Astrocyte of the spinal cord (primary cell): Measurements from ENCODE around the gene MDGA2.

Source experiments
- DNase-seq: peaks from one replicate; pipeline ENCODE4 v3.0.0; 2011; ENCODE audit warnings: low read depth, low spot score
- H3K4me3 ChIP-seq: 2 replicates; pipeline ENCODE4 v1.5.1; 2011; ENCODE audit warnings: low read depth, mild to moderate bottlenecking, low read length, moderate library complexity
- in situ Hi-C: cut with HindIII; loops from 2 replicates; pipeline ENCODE4 v1.10.0; 2017; ENCODE audit warnings: low sequenced_read_pairs
- TF ChIP-seq, protein P1 (sequence below): IDR thresholded peaks from 2 replicates; pipeline ENCODE4 v1.5.1; 2012; ENCODE audit warnings: low read depth, mild to moderate bottlenecking, low read length, inconsistent platforms

MDGA2 gene

DNA sequence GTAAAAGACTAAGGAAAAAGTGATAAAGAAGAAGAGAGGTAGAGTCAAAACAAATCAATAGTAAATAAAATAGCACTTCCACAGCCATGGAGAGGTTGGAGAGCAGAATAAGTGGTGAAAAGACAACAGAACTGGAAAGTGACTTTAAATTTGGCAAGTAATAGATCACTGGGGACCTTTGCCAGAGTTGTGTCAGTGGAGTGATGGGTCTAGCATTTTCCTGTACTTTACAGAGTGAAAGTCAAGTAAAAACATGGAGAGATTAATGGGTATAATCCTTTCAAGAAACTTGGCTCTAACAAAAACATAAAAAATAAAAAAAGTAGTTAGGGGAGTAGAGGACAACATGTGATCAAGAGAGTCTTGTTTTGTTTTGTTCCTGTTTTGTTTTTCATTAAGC is 521.7 kb downstream of the MDGA2 start:
- DNase-seq, result no peak
- H3K4me3 ChIP-seq, result no peak overlapping the region
- TF ChIP-seq, protein P1, sequence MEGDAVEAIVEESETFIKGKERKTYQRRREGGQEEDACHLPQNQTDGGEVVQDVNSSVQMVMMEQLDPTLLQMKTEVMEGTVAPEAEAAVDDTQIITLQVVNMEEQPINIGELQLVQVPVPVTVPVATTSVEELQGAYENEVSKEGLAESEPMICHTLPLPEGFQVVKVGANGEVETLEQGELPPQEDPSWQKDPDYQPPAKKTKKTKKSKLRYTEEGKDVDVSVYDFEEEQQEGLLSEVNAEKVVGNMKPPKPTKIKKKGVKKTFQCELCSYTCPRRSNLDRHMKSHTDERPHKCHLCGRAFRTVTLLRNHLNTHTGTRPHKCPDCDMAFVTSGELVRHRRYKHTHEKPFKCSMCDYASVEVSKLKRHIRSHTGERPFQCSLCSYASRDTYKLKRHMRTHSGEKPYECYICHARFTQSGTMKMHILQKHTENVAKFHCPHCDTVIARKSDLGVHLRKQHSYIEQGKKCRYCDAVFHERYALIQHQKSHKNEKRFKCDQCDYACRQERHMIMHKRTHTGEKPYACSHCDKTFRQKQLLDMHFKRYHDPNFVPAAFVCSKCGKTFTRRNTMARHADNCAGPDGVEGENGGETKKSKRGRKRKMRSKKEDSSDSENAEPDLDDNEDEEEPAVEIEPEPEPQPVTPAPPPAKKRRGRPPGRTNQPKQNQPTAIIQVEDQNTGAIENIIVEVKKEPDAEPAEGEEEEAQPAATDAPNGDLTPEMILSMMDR, result no peak
- in situ Hi-C loops, result no loop called here

DNA sequence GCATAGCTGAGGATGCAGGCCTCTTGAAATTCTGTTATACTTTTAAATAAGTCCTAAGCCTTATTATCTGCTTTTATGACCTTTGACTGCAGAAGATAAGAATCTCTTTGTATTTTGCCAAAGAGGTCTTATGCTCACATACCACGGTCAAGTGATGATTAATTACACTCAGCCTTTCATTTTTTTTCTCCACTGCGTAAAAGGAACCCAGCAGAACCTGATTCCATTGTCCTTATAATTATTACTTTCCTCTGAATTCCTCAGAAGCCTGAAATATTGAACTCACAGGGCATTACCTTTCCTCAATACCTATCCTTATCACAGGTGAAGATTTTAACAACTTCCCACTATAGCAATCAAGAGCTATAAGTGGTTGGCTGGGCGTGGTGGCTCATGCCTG is 525.1 kb downstream of the MDGA2 start:
- no peak overlapping the region for H3K4me3 ChIP-seq
- in situ Hi-C loops, result no loop called here
- DNase-seq, result no peak
- TF ChIP-seq, protein P1, result no peak

DNA sequence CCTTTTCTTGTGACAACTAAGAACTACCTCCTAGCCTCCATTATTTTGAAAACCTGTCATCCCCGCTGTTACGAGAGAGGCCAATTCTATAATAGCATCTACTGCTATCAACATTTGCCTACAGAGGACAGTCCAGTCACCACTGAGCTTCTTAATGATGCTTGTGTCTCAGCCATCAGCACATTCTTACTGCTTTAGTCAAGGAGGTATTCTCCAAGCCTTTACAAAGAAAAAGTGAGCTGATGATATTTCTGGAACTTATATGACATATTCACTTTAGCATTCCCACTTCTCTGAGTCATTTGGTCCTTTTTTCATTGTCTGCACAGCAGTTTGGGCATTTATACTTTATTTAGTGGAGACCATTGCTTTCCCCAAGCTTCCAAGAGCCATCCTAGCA is 526.1 kb downstream of the MDGA2 start:
- TF ChIP-seq, protein P1, result no peak
- in situ Hi-C loops, result no loop called here
- no peak overlapping the region for H3K4me3 ChIP-seq
- peak; percentile 18 for DNase-seq

GRCh38 chr14:47148686-47149085 is 526.7 kb downstream of the MDGA2 start:
- H3K4me3 ChIP-seq, result no peak overlapping the region
- in situ Hi-C loops, result no loop called here
- DNase-seq, result no peak
- TF ChIP-seq, protein P1, result no peak

- TF ChIP-seq, protein P1, result no peak
- no peak overlapping the region for H3K4me3 ChIP-seq
- in situ Hi-C loops, result no loop called here
- DNase-seq, result no peak
These were observed 554.8 kb downstream of the MDGA2 start for GRCh38 chr14:47120645-47121044.

DNA sequence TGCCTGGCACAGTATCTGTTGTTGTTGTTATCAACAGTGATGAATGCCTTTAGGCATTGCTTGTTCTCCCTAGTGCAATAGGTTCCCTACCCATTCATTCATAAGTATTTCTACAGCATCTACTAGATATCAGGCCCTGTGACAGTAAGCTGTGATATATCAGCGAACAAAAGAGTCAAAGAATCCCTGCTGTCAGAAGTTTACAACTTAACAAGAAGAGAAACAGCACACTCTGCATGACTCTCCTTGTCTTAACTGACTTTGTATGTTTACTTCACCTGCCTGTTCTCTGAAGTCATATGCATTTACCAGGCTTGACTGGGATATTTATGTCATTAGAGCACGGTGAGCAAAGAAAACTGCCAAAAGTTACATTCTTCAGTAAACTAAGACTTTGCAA is 571.6 kb downstream of the MDGA2 start:
- no peak for DNase-seq
- TF ChIP-seq, protein P1, result no peak
- no peak overlapping the region for H3K4me3 ChIP-seq
- in situ Hi-C loops, result no loop called here

DNA sequence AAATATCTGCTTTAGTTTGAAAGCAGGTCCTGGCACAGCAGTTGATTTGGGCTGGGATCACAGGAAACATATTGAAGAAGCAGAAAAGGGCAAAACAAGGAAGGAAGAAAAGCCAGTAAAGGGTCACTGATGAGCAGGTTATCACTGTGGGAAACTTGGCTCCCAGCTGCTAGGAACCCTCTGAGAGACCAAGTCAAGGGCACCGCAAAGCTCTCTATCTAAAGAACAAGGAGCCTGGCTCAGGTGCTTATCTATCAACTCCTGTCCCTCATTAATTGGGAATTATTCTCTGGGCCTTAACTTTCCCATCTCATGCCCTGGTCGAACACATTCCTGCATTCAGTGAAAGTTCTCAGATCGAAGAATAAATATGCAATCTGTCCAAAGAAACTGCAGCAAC is 572.9 kb downstream of the MDGA2 start:
- H3K4me3 ChIP-seq, result no peak overlapping the region
- TF ChIP-seq, protein P1, result no peak
- in situ Hi-C loops, result no loop called here
- DNase-seq, result no peak
